GM21529 (cell line): ENCODE results near the gene PEX13.
"Not testable (repeated sequence)": the region's sequence is repeated elsewhere in the genome, so short reads cannot be mapped to it uniquely, and the experiment has no call there.

Source experiments
- ATAC-seq: cut with Tn5 transposase; IDR thresholded peaks from one replicate; pipeline ENCODE4 v1.9.1; 2021; ENCODE audit not compliant: unreplicated experiment

The PEX13 gene, protein sequence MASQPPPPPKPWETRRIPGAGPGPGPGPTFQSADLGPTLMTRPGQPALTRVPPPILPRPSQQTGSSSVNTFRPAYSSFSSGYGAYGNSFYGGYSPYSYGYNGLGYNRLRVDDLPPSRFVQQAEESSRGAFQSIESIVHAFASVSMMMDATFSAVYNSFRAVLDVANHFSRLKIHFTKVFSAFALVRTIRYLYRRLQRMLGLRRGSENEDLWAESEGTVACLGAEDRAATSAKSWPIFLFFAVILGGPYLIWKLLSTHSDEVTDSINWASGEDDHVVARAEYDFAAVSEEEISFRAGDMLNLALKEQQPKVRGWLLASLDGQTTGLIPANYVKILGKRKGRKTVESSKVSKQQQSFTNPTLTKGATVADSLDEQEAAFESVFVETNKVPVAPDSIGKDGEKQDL

DNA sequence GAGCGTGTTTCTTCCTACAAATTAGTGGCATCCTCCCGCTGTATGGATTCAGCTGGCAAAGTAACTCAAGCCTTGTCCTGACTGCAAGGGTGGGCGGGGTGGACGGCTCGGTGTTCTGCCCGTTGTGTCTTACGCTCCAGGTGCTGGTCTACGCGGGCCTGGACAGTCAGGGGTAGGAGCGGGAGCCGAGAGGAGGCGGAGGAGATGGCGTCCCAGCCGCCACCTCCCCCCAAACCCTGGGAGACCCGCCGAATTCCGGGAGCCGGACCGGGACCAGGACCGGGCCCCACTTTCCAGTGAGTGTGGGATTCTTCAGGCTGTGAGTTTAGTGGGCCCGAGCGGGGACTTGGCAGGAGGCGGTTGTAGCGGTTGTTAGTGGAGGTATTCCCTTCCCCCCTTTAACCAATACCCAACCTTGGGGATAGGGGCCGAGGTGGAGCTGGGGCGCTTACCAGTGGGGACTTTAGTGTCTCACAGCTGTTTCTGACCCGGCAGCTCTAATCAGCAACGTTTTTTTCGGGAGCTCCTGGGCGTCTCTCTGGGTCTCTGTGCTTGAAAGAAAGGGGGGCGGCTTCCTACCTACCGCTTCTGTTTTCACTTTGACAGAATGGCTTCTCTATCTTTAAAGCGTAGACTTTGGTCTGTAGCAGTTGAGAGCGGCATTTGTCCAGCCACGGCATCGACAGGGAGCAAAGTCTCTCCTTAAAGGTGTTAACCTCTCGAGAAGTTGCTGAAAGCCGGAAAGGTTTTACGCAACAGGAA, at the start of gene PEX13, which contains the start of gene PUS10:
Gene PEX13, plus strand, starts transcription at position 165 of the 762 bp plus-strand sequence. Its CDS starts 40 bp downstream, at position 205.
Gene PUS10, minus strand, starts transcription at position 700 of the 762 bp plus-strand sequence. CDS start 6,365 bp downstream, outside the sequence.
- ATAC-seq: peak; percentile 81

DNA sequence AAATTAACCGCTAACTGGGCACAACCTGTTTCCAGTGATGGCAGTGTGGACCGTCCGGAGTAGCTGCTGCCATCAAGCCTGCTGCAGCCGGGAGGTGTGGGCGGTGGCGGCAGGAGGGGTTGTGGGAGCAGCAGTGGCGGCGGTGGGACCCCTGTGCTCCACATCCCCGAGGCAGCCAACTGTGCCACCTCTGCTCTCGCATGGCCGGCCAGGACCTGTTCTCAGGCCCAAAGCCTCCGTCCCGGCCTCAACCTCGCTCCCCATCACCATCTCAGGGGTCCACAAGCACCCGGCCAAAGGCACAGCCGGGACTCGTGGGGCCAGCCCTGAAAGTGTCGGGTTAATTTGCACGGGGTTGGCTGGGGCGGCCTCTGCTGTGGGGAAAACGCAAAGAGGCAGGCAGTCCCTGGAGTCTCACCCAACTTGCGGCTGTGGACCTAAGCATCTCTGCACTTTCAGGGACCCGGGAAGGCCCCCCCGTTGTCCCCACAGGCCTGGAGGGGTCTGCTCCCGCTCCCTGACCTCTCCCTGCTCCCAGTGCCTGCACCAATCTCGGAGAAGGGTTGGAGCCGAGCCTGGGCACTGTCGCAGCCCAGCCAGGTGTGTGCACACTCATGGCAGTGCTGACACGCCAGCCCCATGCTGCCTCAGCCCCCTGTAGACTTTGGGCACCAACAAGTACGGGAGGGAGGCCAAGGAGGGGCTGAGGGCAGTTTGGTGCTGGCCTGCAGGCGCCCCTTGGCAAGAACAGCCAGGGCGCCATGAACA, 44.4 kb upstream of the PEX13 start:
- ATAC-seq: peak; percentile 4

DNA sequence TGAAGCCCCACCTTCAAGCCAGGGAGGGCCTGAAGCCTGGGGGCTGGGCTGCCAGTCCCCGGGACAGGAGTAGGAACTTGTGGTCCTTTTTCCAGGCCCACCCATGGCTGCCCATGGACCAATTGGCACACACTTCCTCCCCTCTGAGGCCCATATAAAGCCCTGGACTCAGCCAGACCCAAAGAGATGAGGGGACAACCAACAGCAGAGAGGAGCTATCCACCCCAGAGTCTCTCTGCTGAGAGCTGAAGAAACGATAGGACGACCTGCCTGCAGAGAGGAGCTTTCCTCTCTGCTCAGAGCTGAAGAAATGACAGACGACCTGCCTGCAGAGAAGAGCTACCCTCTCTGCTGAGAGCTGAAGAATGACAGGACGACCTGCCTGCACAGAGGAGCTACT, 43.8 kb upstream of the PEX13 start:
- no peak for ATAC-seq

DNA sequence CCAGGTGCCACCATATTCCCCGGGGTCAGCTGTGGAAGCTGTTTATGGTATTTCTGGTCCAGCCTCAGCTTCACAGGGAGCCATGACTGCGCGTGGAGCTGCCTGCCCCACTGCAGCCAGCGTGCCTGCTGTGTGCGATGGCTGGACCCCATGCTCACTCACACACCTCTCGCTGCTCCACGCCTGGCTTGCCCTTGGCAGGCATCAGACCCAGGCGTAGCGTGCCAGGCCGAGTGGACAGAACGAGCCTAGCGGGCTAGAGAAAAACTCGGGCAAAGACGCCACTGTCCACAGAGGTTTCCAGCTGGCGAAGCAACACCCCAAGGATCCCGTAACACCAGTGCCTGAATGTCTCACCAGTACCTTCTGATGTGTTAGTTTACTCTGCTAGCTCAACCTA, 42.9 kb upstream of the PEX13 start:
- no peak for ATAC-seq

DNA sequence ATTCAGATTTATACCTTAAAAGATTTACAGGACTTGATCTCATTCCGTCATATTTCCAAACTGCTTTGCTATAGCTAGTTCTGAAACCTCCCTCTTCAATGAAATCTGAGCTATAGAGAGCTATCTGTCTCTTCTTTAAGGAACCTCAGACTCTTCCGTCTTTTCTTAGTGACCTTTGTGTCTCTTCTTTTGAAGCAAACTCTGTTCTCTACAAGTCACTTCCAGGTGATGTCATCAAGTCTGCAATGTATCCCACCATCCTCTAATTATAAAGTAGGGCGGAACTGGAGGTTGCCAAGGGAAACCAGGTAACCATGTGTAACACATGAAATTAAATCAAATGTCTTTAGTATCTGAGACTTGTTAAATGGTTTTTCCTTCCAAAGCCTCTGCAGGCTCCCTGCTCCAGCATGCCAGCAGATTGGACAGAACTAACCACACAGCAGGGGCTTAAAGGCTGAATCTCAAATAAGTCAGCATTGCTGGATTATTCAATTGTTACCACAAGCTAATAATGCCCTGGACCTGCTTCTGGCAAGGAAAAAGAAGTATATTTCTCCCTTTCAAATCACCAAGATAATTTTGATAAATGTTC, 41.2 kb upstream of the PEX13 start:
- ATAC-seq: no peak

DNA sequence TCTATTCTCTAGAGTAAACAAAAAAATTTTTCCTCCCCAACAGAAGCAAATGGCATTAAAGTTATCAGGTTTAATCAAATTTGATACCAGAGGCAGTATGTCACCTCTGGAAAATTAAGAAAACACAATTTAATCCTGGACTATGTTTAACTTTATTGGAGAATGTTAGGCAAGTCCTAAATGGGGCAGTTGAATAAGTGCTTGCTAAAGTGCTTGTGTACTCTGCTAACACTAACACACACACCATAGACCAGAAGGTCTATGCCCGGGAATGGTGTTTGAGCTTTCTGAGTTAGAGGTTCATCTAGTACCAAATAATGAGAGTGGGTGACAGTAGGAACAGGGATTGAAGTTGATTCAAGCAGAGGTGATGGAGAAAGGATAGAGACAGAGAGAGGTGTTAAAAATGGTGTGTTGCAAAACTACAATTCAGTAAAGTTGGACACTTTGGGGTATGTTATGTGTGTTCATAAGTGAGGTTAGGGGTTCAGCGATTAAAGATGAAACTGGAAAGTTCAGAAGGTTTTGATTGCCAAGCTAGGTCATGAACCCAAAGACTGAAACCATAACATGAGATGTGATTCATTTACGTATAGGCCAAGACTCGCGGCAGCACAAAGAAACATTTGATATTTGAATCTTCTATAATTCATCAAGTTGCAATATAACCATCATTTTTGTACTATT, 40.5 kb upstream of the PEX13 start:
- peak; percentile 45 for ATAC-seq

DNA sequence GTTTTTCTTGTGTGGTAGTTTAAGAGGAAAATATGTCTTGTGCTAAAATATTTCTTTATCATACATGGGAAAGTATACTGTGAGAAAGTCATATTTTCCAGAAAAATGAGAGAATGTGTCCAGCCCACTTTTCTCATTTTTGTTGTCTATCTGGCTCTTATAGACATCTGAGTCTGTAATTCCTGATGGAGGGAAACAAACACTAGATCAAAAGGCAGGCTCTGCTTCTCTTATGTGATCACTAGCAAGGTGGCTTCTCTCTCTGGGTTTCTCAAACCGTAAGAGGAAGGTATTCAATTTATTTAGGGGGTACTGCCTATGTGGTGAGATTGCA, 40.0 kb upstream of the PEX13 start:
- ATAC-seq: no peak

DNA sequence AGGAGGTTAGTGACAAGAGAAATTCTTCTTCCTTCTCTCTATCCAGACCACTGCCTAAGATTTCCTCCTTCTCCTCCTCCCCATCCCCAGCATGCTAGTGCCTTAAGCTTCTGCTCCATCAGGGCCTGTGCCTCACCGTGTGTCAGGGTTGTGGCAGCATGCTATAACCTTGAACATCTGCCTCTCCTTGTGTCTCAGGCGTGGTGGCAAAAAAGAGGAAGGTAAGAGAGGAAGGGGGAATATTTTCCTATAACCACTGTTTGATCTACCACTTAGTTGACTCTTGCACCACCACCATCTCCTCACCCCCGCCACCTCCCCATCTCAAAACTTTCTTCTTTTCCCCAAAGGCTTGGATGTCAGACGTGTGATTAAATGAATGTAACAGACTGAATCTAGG, 38.3 kb upstream of the PEX13 start:
- no peak for ATAC-seq

DNA sequence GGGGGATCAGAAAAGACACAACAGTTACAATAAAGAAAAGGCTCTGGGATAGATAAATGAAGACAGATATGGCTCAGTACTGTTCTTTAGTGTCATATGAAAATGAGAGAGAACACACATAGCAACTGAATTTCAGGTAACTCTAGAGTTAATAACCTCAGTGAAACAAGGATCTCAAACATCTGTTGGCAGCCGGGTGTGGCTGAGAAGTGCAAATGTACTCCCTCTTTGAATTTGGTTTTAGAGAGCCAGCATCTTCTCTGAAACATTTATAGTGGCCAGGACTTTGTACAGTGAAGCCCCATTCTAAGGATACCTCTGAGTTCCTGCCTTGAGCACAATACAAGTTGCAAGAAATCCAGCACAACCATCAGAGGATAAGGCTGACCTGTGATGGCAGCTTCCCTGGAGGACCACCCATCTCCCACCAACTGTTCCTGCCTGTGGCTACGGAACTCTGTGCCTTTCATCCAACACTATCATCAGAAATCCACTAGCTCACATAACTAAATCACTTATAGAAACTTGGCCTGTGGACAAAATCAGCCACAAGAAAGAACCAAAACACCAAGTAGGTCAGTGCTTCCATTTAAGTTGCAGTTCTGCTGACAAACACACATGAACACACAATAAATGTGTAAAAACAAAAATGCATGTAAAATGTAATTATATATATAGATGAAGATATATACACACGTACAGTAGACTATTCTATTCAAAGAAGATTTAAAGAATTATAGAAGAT, 37.3 kb upstream of the PEX13 start:
- ATAC-seq: peak; percentile 57

DNA sequence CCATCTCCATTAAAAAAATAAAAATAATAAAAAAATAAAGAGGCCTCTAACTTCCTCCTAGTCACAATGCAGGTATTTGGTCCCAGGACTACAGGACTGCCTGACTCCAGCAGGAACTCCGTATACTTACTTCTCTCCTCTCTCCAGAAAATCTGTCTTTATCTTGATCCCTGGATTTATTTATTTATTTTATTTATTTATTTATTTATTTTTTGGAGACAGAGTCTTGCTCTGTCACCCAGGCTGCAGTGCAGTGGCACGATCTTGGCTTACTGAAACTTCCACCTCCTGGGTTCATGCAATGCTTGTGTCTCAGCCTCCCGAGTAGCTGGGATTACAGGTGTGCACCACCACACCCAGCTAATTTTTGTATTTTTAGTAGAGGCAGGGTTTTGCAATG, 35.5 kb upstream of the PEX13 start:
- not testable (repeated sequence) for ATAC-seq

DNA sequence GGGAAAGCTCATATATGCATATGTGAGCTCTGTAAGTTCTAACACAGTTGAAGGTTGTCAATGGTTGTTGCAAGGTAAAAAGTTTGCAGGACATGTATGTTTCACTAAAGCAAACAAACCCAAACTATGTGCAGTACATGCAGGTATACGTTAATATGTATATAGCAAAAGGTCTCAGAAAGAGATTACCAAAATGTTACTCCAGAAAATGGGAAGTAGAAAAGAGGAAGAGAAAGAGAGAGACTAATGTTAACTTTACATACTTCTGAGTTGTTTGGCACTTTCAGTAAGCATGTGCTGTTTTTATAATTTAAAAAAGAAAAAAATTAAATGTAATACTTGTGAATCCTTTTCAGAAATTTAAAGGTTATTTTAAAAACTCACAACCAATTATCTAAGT, 32.8 kb upstream of the PEX13 start:
- ATAC-seq: peak; percentile 58

DNA sequence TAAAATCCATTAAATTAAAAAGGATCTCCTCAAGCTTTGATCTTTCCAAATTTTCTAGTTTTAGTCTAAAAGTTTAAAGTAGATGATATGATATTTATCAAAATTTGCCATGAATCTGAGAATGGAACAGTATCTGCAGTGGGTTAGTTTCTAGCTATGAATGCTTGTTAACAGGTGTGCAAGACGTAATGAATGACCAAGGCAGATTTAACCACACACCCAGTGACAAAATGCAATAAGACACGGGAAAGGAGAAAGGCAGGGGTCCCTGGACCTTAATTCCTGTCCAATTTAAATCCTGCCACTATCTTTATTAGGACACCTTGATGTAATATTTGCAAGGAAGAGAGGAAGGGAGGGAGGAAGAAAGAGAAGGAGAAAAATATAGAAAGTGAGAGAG, 30.5 kb upstream of the PEX13 start:
- no peak for ATAC-seq

DNA sequence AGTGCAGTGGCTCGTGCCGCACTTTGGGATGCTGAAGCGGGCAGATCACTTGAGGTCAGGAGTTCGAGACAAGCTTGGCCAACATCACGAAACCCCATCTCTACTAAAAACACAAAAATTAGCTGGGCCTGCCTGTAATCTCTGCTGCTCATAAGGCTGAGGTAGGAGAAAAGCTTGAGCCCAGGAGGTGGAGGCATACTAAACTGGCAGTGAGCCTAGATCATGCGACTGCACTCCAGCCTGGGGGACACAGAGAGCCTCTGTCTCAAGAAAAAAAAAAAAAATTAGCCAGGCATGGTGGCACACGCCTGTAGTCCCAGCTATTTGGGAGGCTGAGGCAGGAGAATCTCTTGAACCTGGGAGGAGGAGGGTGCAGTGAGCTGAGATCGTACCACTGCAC, 29.9 kb upstream of the PEX13 start:
- ATAC-seq: not testable (repeated sequence)

DNA sequence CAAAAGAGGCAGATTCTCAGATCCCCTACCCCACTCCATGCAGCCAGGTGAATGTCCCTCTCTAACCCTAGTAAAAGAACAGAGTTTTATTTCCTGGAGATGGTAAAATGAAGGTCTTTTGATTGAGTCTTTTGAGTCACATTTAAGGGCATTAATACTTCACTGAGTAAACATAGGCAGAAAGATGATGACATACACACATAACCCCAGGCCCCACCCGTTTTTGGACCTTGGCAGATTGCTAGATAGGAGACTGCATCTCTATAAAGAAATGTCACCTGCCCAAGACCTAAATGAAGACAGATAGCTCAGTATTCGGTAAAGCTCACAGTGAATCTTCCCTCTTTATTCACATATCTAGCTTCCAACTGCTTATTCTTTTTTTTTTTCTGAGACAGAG, 28.3 kb upstream of the PEX13 start:
- no peak for ATAC-seq

DNA sequence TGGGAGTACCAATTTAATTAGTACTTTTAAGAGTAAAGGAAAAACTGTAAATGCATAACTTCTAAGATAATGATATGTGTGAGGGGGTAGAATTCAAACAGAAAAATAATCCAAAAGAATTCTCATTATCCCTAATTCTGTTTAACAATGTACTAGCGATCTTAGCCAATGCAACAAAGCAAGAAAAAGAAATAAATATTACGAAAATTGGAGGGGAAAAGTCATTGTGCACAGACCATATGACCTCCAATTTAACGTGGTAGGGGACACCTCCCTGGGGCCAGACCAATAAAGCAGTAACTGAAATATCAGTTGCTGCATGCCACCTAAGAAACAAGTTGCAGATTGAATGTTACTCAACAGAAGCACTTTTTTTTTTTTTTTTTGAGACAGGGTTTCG, 25.9 kb upstream of the PEX13 start:
- ATAC-seq: no peak

DNA sequence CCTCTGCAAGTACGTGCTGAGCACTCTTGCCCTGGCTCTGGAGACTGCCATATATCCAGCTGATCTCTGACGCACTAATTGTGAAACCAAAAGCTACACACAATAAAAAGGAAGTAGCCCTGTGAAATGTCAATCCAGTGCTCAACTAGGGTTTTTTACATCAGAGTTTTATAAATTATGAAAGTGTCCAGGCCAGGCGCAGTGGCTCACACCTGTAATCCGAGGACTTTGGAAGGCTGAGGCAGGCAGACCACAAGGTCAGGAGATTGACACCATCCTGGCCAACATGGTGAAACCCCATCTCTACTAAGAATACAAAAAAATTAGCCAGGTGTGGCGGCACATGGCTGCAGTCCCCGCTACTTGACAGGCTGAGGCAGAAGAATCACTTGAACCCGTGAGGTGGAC, 24.5 kb upstream of the PEX13 start:
- ATAC-seq: peak; percentile 97

DNA sequence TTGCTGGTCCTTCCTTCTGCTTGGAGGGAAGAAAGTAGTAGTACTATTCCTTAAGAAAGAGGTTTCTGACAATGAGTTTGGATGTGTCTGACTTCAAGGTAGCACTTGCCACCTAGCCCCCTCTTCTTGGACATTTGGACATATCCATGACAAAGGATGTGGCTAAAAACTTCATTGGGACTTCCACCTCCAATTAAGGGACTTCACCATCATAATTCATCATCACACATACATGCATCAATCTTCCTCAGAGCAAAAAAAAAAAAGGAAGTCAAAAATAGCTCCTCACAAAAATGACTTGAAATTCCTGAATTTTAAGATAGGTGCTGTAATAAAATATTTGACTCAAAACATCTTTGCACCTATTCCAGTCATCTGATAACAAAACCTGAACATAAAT, 23.4 kb upstream of the PEX13 start:
- ATAC-seq: no peak

DNA sequence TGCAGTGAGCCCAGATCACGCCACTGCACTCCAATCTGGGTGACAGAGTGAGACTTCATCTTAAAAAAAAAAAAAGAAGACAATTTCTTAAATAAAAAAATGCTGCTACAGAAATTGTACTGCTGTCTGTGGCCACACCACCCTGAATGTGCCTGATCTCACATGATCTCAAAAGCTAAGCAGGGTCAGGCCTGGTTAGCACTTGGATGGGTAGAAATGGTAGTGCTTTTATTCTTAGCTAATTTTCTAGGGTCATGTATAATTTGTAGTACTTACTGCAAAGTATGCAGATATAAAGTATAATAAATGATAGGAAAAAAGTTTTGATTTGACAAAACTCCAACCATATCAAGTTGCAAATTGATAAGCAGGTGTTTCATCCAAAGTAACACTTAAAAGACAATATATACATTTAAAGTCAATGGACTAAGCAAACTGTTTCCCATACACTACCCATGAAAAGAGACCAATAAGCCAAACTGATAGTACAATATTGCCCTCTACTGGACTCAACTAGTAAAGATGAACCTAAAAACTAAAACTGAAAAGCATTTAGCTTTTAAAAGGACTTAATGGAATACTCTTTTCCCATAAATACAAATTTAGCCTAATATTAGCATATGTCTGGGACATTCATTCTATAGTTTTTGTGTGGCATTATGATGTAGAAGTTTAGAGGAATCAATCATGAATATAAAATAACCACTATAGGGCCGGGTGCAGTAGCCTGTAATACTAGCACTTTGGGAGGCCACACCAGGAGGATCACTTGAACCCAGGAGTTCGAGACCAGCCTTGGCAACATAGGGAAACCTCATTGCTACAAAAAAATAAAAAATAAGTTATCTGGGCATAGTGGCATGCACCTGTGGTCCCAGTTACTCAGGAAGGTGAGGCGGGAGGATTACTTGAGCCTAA, 18.6 kb upstream of the PEX13 start:
- ATAC-seq: peak; percentile 62

DNA sequence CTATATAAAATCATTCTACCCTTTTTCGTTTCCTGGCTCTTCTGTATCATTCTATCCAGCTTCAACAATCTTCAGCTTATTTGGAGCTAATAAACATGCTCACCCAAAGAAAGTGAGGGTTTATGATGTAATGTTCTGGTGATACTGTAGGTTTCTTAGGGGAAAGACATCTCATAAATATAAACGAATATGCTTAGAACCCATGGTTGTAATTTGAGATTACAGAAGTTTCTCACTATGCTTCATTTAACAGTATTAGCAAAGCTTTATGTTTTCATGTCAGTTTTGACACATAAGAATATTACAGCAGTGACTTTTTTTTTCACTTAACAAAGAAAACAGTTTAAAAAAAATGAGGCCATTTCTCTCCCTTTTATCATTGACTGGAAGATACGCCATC, 11.8 kb upstream of the PEX13 start:
- no peak for ATAC-seq
